Activated B cell treated with CpG ODN at 0.5 μM for 24 hours (primary cell): ENCODE results near the gene IL2RA. TPM values are rescaled to one million over a fixed set of nuclear protein-coding genes. Genes with fewer than 3 reads are reported as not detected.

ENCODE experiments used
- ATAC-seq: fragments of 200-7000 bp; cut with Tn5 transposase; one replicate; pipeline ENCODE4 v1.10.0; 2021; ENCODE audit warnings: low read depth, mild to moderate bottlenecking, moderate library complexity
- CTCF ChIA-PET: fragments of 350-600 bp; sonication (Branson Sonifier 250); formaldehyde crosslinking; loops from one replicate; lab custom pipeline; 2021; ENCODE audit warnings: antibody characterized with exemption; lab: Charles Lee
- POLR2A ChIA-PET: fragments of 350-600 bp; sonication (Branson Sonifier 250); formaldehyde crosslinking; loops from one replicate; lab custom pipeline; 2021; ENCODE audit warnings: antibody characterized with exemption; lab: Charles Lee
- DNase-seq: peaks from one replicate; pipeline ENCODE4 v3.0.0; 2022
- H3K27ac Mint-ChIP-seq: one replicate; pipeline ENCODE4 v1.8.0; 2020; ENCODE audit warnings: mixed read lengths
- H3K27me3 Mint-ChIP-seq: one replicate; pipeline ENCODE4 v1.8.0; 2021; ENCODE audit warnings: mixed read lengths
- H3K36me3 Mint-ChIP-seq: one replicate; pipeline ENCODE4 v1.8.0; 2021; ENCODE audit warnings: low read depth, mixed read lengths
- H3K4me1 Mint-ChIP-seq: one replicate; pipeline ENCODE4 v1.8.0; 2021; ENCODE audit warnings: mixed read lengths
- H3K4me3 Mint-ChIP-seq: one replicate; pipeline ENCODE4 v1.8.0; 2020; ENCODE audit warnings: mild to moderate bottlenecking, mixed read lengths
- H3K9me3 Mint-ChIP-seq: one replicate; pipeline ENCODE4 v1.8.0; 2020; ENCODE audit warnings: mixed read lengths
- intact Hi-C: fragments of 100-400 bp; cut with micrococcal nuclease; formaldehyde crosslinking; loops from one replicate; pipeline ENCODE4 v1.15.1; 2024
- total RNA-seq: library from RNA; stranded (reverse); gene quantifications from 2 replicates; pipeline ENCODE4 v1.2.3, GENCODE V29; 2022
- TF ChIP-seq, protein P1 (sequence below): fragments of 200-600 bp; IDR thresholded peaks from one replicate; pipeline ENCODE4 v1.8.0; 2022; ENCODE audit warnings: antibody characterized with exemption, mild to moderate bottlenecking

IL2RA gene
- total RNA-seq, 1 donor from 2014 or later: 160 TPM

DNA sequence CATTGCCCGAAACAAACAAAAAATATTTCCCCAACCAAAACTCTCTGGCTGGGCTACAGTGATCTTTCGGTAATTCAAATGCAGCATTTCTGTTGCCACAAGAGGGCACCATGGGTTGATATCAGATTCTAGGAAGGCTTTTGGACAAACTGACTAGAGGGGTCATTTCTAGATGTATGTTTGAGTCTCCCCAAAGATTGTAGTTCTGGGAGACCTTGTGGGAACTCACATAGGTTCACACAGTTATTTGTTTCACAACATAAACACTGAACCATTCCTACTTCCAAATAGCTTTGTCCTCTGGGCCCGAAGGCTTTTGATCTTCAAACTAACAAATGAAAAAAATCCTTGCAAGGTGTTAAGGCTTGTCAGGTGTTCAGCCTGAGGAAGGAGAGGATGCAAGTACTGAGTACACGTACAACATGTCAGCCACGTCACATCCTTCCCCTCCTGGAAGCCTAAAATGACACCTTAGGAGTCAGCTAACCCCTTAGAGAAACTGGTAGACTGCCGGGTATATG lies 47.9 kb downstream of the IL2RA start:
- ChIA-PET POLR2A (interaction anchor here (0.7 to 2.8 kb wide), 8 partner anchors 27 to 125 kb away, joined by 3 to 21 read pairs (median 3); partner anchors contain the start of genes ANKRD16 and IL15RA), CTCF (interaction anchor here (0.5 to 3.7 kb wide), 18 partner anchors 17 to 391 kb away, joined by 3 to 43 read pairs (median 4); partner anchors contain the start of genes IL15RA and IL2RA)
- peaks cover 22% of the 10 kb centered on the region for H3K4me1 Mint-ChIP-seq
- H3K9me3 Mint-ChIP-seq: no peaks in the 10 kb centered on the region
- no peaks in the 10 kb centered on the region for H3K27me3 Mint-ChIP-seq
- H3K4me3 Mint-ChIP-seq: no peak overlapping the region
- DNase-seq (no peak), ATAC-seq (peak; percentile 66)
- peaks cover 78% of the 10 kb centered on the region for H3K36me3 Mint-ChIP-seq
- H3K27ac Mint-ChIP-seq: peak overlapping the region; percentile 78
- TF ChIP-seq, protein P1, sequence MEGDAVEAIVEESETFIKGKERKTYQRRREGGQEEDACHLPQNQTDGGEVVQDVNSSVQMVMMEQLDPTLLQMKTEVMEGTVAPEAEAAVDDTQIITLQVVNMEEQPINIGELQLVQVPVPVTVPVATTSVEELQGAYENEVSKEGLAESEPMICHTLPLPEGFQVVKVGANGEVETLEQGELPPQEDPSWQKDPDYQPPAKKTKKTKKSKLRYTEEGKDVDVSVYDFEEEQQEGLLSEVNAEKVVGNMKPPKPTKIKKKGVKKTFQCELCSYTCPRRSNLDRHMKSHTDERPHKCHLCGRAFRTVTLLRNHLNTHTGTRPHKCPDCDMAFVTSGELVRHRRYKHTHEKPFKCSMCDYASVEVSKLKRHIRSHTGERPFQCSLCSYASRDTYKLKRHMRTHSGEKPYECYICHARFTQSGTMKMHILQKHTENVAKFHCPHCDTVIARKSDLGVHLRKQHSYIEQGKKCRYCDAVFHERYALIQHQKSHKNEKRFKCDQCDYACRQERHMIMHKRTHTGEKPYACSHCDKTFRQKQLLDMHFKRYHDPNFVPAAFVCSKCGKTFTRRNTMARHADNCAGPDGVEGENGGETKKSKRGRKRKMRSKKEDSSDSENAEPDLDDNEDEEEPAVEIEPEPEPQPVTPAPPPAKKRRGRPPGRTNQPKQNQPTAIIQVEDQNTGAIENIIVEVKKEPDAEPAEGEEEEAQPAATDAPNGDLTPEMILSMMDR: no peak
- intact Hi-C loops: loop anchor here (1.0 to 5.0 kb wide), 9 partner anchors 22 to 392 kb away; partner anchors contain the start of gene IL15RA

DNA sequence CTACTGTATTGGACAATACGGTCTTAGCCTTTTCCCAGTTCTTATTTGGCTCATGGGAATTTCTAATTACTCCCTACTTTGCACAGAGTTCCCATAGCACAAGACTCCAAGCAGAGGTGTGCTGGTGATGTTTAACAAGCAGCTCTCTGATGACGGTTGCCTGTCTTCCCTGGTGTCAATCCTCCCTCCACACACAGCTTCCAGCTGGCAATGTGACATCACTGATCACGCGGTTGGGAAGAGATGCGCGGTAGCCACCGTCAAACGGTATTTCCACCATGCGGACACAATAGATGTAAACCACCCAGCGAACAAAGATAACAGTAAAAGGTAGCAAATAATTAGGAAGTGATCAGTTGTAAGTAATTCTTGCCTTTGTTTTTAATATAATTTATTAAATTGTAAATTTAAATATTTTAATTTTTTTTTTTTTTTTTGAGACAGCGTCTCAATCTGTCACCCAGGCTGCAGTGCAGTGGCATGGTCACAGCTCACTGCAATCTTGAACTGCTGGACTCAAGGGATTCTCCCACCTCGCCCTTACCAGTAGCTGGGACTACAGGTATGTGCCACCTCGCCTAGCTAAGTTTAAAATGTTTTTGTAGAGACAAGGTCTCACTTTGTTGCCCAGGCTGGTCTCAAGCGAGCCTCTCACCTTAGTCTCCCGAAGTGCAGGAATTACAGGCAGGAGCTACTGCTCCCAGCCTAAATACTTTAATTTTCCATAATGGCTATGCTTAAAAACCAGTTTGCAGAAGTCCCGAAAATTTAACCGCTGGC lies 48.6 kb downstream of the IL2RA start:
- H3K27ac Mint-ChIP-seq: peak overlapping the region; percentile 78

DNA sequence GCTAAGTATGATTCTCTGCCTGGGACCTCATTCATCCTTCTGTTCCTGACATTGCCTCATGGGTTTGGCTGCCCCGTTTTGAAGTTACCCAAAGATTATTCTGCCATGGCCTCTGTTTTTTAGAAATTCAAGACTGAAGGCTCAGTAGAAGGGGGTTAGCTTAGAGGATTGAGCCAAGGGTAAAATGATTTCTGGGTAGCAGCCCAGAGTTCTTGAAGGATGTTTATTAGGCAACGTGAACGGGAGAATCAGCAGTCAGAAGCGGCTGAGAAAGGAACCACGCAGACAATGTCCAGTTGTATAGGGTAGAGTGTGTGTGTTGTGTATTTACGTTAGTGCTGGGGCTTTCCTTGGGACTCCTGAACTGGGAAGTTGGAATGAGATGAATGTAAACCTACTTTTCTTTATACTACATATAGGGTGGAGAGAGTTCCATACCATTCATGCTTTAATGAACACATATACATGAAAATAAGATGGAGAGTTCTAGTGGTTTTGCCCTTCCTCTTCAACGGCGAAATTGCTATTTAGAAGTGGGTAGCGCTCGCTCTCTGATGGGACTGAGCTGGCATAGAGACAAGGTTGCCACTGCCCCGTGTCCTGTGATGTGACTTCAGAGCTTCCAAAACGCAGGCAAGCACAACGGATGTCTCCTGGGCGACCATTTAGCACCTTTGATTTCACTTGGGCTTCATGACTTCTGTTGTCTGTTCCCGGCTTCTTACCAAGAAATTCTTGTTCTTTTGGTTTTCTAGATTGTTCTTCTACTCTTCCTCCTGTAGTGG lies 49.9 kb downstream of the IL2RA start:
- POLR2A ChIA-PET: interaction anchor here (0.5 to 2.8 kb wide), 3 partner anchors 38 to 388 kb away, joined by 3 to 21 read pairs (median 4); no protein-coding TSS in a partner anchor
- no peaks in the 10 kb centered on the region for H3K27me3 Mint-ChIP-seq
- CTCF ChIA-PET: interaction anchor here (3.0 kb wide), 1 partner anchor 35 kb away, joined by 16 read pairs; the partner anchor contains the start of gene IL15RA
- ATAC-seq (no peak), DNase-seq (no peak)
- H3K4me1 Mint-ChIP-seq: peaks cover 31% of the 10 kb centered on the region
- H3K36me3 Mint-ChIP-seq: peaks cover 60% of the 10 kb centered on the region
- H3K4me3 Mint-ChIP-seq: no peak overlapping the region
- intact Hi-C loops: loop anchor here (5.0 kb wide), 1 partner anchor 65 kb away; no protein-coding TSS in a partner anchor
- H3K9me3 Mint-ChIP-seq: peaks cover 5% of the 10 kb centered on the region
- H3K27ac Mint-ChIP-seq: no peak overlapping the region
- TF ChIP-seq, protein P1: no peak

More for the DNA sequence above, 48.6 kb downstream of the IL2RA start:
- intact Hi-C loops: loop anchor here (1.0 to 5.0 kb wide), 9 partner anchors 23 to 393 kb away; partner anchors contain the start of gene IL15RA
- POLR2A ChIA-PET: interaction anchor here (0.7 to 2.8 kb wide), 10 partner anchors 15 to 124 kb away, joined by 3 to 21 read pairs (median 3); partner anchors contain the start of genes ANKRD16 and IL15RA
- TF ChIP-seq, protein P1: no peak
- ATAC-seq (no peak), DNase-seq (no peak)
- Mint-ChIP-seq H3K27me3 (no peaks in the 10 kb centered on the region), H3K36me3 (peaks cover 71% of the 10 kb centered on the region), H3K4me3 (no peak overlapping the region), H3K9me3 (no peaks in the 10 kb centered on the region), H3K4me1 (peaks cover 27% of the 10 kb centered on the region)
- CTCF ChIA-PET: interaction anchor here (0.7 to 3.7 kb wide), 17 partner anchors 18 to 392 kb away, joined by 3 to 43 read pairs (median 5); partner anchors contain the start of gene IL15RA

DNA sequence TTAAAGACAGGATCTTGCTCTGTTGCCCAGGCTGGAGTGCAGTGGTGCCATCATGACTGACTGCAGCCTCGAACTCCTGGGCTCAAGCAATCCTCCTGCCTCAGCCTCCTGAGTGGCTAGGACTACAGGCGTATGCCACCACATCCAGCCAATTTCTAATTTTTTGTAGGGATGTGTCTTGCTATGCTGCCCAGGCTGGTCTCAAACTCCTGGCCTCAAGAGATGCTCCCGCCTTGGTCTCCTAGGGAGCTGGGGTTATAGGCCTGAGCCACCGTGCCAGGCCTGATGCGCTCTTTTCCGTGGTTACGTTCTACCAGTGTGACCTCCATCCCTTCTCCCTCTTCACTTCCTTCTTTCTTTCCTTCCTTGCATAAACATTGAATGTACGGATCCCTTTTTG lies 50.6 kb downstream of the IL2RA start:
- Mint-ChIP-seq H3K27ac (no peak overlapping the region), H3K9me3 (peaks cover 10% of the 10 kb centered on the region), H3K27me3 (no peaks in the 10 kb centered on the region), H3K36me3 (peaks cover 52% of the 10 kb centered on the region), H3K4me1 (peaks cover 31% of the 10 kb centered on the region), H3K4me3 (no peak overlapping the region)
- ChIA-PET POLR2A (interaction anchor here (0.5 to 1.8 kb wide), 4 partner anchors 34 to 389 kb away, joined by 3 to 5 read pairs (median 4); partner anchors contain the start of gene IL15RA), CTCF (interaction anchor here (2.1 kb wide), 1 partner anchor 76 kb away, joined by 7 read pairs; no protein-coding TSS in a partner anchor)
- DNase-seq: no peak
- TF ChIP-seq, protein P1: no peak
- no peak for ATAC-seq
- intact Hi-C loops: loop anchor here (5.0 kb wide), 1 partner anchor 64 kb away; no protein-coding TSS in a partner anchor
